Measurements from ENCODE around the gene LRMDA. TPM values are rescaled to one million over a fixed set of nuclear protein-coding genes. Genes with fewer than 3 reads are reported as not detected.

The LRMDA gene
- total RNA-seq, 3 donors from 2014 or later (not counting 1 experiment from before 2014, with no cell fraction given): 1.4 to 2.4 (median 2.1) TPM

- Histone ChIP-seq H3K27me3 (ENCODE audit: control insufficient read depth, insufficient read depth, low read length) (no peaks in the 10 kb centered on the region), H3K4me1 (ENCODE audit: control insufficient read depth, insufficient read depth, low read length) (no peaks in the 10 kb centered on the region), H3K36me3 (ENCODE audit: control insufficient read depth, insufficient read depth, low read length) (no peaks in the 10 kb centered on the region), H3K4me3 (ENCODE audit: low read length) (no peak overlapping the region), H3K27ac (ENCODE audit: low read length) (no peak overlapping the region), H3K9me3 (ENCODE audit: control insufficient read depth, insufficient read depth, low read length) (no peaks in the 10 kb centered on the region)
- 90% methylated on average over 2 of the region's 3 CpGs for WGBS (ENCODE audit: insufficient coverage)
- Mint-ChIP-seq H3K27ac (no peak overlapping the region), H3K27me3 (ENCODE audit: low read depth in 2 of 2) (no peaks in the 10 kb centered on the region), H3K9me3 (no peaks in the 10 kb centered on the region), H3K4me3 (no peak overlapping the region), H3K4me1 (no peaks in the 10 kb centered on the region), H3K36me3 (no peaks in the 10 kb centered on the region)
- ATAC-seq: no peak
- intact Hi-C loops (cut with micrococcal nuclease): no loop called here
- no peak for DNase-seq
- TF ChIP-seq CTCF (IDR thresholded peaks at IDR 0.05): no peak
Measured at GRCh38 chr10:76558996-76559891, 1127.8 kb downstream of the LRMDA start.

- Histone ChIP-seq H3K4me3 (ENCODE audit: low read length) (no peak overlapping the region), H3K4me1 (ENCODE audit: control insufficient read depth, insufficient read depth, low read length) (no peaks in the 10 kb centered on the region), H3K27me3 (ENCODE audit: control insufficient read depth, insufficient read depth, low read length) (no peaks in the 10 kb centered on the region), H3K27ac (ENCODE audit: low read length) (no peak overlapping the region), H3K36me3 (ENCODE audit: control insufficient read depth, insufficient read depth, low read length) (no peaks in the 10 kb centered on the region), H3K9me3 (ENCODE audit: control insufficient read depth, insufficient read depth, low read length) (no peaks in the 10 kb centered on the region)
- H3K4me3 Mint-ChIP-seq: no peak overlapping the region
- no peak overlapping the region for H3K27ac Mint-ChIP-seq
- TF ChIP-seq CTCF (IDR thresholded peaks at IDR 0.05): no peak
- ATAC-seq: no peak
- H3K4me1 Mint-ChIP-seq: no peaks in the 10 kb centered on the region
- no CpG with 5 or more reads among the region's 1 CpG for WGBS (ENCODE audit: insufficient coverage)
- H3K27me3 Mint-ChIP-seq (ENCODE audit: low read depth in 2 of 2): no peaks in the 10 kb centered on the region
- intact Hi-C loops (cut with micrococcal nuclease): no loop called here
- no peaks in the 10 kb centered on the region for H3K9me3 Mint-ChIP-seq
- DNase-seq: no peak
- H3K36me3 Mint-ChIP-seq: no peaks in the 10 kb centered on the region
Measured at GRCh38 chr10:76559892-76560220, 1128.4 kb downstream of the LRMDA start.

- Mint-ChIP-seq H3K27me3 (ENCODE audit: low read depth in 2 of 2) (no peaks in the 10 kb centered on the region), H3K9me3 (no peaks in the 10 kb centered on the region), H3K4me3 (no peak overlapping the region), H3K4me1 (no peaks in the 10 kb centered on the region), H3K36me3 (no peaks in the 10 kb centered on the region), H3K27ac (no peak overlapping the region)
- Histone ChIP-seq H3K4me1 (ENCODE audit: control insufficient read depth, insufficient read depth, low read length) (no peaks in the 10 kb centered on the region), H3K4me3 (ENCODE audit: low read length) (no peak overlapping the region), H3K9me3 (ENCODE audit: control insufficient read depth, insufficient read depth, low read length) (no peaks in the 10 kb centered on the region), H3K27ac (ENCODE audit: low read length) (no peak overlapping the region), H3K36me3 (ENCODE audit: control insufficient read depth, insufficient read depth, low read length) (no peaks in the 10 kb centered on the region), H3K27me3 (ENCODE audit: control insufficient read depth, insufficient read depth, low read length) (no peaks in the 10 kb centered on the region)
- ATAC-seq (no peak), DNase-seq (no peak)
- WGBS (ENCODE audit: insufficient coverage): 91% methylated on average over 5 of the region's 5 CpGs
- intact Hi-C loops (cut with micrococcal nuclease): no loop called here
- no peak for TF ChIP-seq CTCF (IDR thresholded peaks at IDR 0.05)
Measured at GRCh38 chr10:76560338-76560737, 1128.9 kb downstream of the LRMDA start.

- no peak overlapping the region for H3K4me3 Mint-ChIP-seq
- Histone ChIP-seq H3K9me3 (ENCODE audit: control insufficient read depth, insufficient read depth, low read length) (no peaks in the 10 kb centered on the region), H3K27ac (ENCODE audit: low read length) (no peak overlapping the region), H3K36me3 (ENCODE audit: control insufficient read depth, insufficient read depth, low read length) (no peaks in the 10 kb centered on the region), H3K27me3 (ENCODE audit: control insufficient read depth, insufficient read depth, low read length) (no peaks in the 10 kb centered on the region), H3K4me3 (ENCODE audit: low read length) (no peak overlapping the region), H3K4me1 (ENCODE audit: control insufficient read depth, insufficient read depth, low read length) (no peaks in the 10 kb centered on the region)
- H3K9me3 Mint-ChIP-seq: no peaks in the 10 kb centered on the region
- ATAC-seq (no peak), DNase-seq (no peak)
- no peaks in the 10 kb centered on the region for H3K4me1 Mint-ChIP-seq
- intact Hi-C loops (cut with micrococcal nuclease): no loop called here
- peaks cover 0 to 3% of the 10 kb centered on the region in 2 donors for H3K27me3 Mint-ChIP-seq (ENCODE audit: low read depth in 2 of 2)
- H3K27ac Mint-ChIP-seq: no peak overlapping the region
- no peak for TF ChIP-seq CTCF (IDR thresholded peaks at IDR 0.05)
- no peaks in the 10 kb centered on the region for H3K36me3 Mint-ChIP-seq
Measured at GRCh38 chr10:76563286-76563685, 1131.9 kb downstream of the LRMDA start.

All from natural killer cell (primary cell).